Lower lobe of right lung (tissue), 2 donors: Measurements from ENCODE around the gene PSMC6. TPM values are rescaled to one million over a fixed set of nuclear protein-coding genes. Genes with fewer than 3 reads are reported as not detected.

Experiments
- ATAC-seq, 2 donors: fragments of 200-7000 bp; cut with Tn5 transposase; one replicate each; pipeline ENCODE4 v1.9.1; 2020 to 2022; ENCODE audit warnings: mild to moderate bottlenecking in 2 of 2, moderate library complexity in 2 of 2
- DNase-seq: peaks from one replicate; pipeline ENCODE4 v3.0.0-alpha.2; 2020
- H3K27ac ChIP-seq: fragments of 200-600 bp; one replicate; pipeline ENCODE4 v1.8.0; 2022
- H3K27me3 ChIP-seq: fragments of 200-600 bp; one replicate; pipeline ENCODE4 v1.8.0; 2022; ENCODE audit warnings: low read depth
- H3K36me3 ChIP-seq: fragments of 200-600 bp; one replicate; pipeline ENCODE4 v1.8.0; 2022; ENCODE audit warnings: mild to moderate bottlenecking
- H3K4me1 ChIP-seq: fragments of 200-600 bp; one replicate; pipeline ENCODE4 v1.8.0; 2022
- H3K4me3 ChIP-seq: fragments of 200-600 bp; one replicate; pipeline ENCODE4 v1.8.0; 2022; ENCODE audit warnings: mild to moderate bottlenecking
- H3K9me3 ChIP-seq: fragments of 200-600 bp; one replicate; pipeline ENCODE4 v1.8.0; 2022
- CTCF ChIP-seq: fragments of 200-600 bp; IDR thresholded peaks from one replicate; pipeline ENCODE4 v1.8.0; 2022; ENCODE audit warnings: antibody characterized with exemption, mild to moderate bottlenecking
- intact Hi-C: fragments of 100-400 bp; cut with DNase I; formaldehyde crosslinking; loops from one replicate; pipeline ENCODE4 v1.11.0; 2022
- total RNA-seq: library from RNA; stranded (reverse); fragmentation: NEBNext Ultra II Directional; extraction: Animal tissue kit (Norgen Biotek cat#: 25700); gene quantifications from one replicate; pipeline ENCODE4 v1.2.1, GENCODE V29; 2021
- donor health status: DM: no; HTN: yes; CAD: no; lungs with severe emphysema.

The PSMC6 gene
- total RNA-seq, 1 donor from 2014 or later, result 68.8 TPM

- no peaks in the 10 kb centered on the region for H3K9me3 ChIP-seq
- H3K4me1 ChIP-seq, result peaks cover 40% of the 10 kb centered on the region
- no peak for TF ChIP-seq CTCF
- no peaks in the 10 kb centered on the region for H3K36me3 ChIP-seq
- no peak overlapping the region for H3K4me3 ChIP-seq
- H3K27ac ChIP-seq, result no peak overlapping the region
- no peaks in the 10 kb centered on the region for H3K27me3 ChIP-seq
- ATAC-seq (no peak), DNase-seq (no peak)
- intact Hi-C loops, result no loop called here
Observed at GRCh38 chr14:52693036-52693435, 14.0 kb upstream of the PSMC6 start.

GRCh38 chr14:52693532-52693931 is 13.5 kb upstream of the PSMC6 start:
- H3K27ac ChIP-seq, result no peak overlapping the region
- no peak overlapping the region for H3K4me3 ChIP-seq
- intact Hi-C loops, result no loop called here
- peaks cover 40% of the 10 kb centered on the region for H3K4me1 ChIP-seq
- no peak for DNase-seq
- TF ChIP-seq CTCF, result no peak
- H3K9me3 ChIP-seq, result no peaks in the 10 kb centered on the region
- H3K36me3 ChIP-seq, result no peaks in the 10 kb centered on the region
- no peak for ATAC-seq
- no peaks in the 10 kb centered on the region for H3K27me3 ChIP-seq

- Histone ChIP-seq H3K4me3 (peak overlapping the region; percentile 77), H3K4me1 (peaks cover 40% of the 10 kb centered on the region), H3K9me3 (no peaks in the 10 kb centered on the region), H3K36me3 (no peaks in the 10 kb centered on the region), H3K27me3 (no peaks in the 10 kb centered on the region), H3K27ac (peak overlapping the region; percentile 98)
- DNase-seq (peak; percentile 58), ATAC-seq (peak; percentile 52 to 58)
- intact Hi-C loops, result no loop called here
- no peak for TF ChIP-seq CTCF
Observed at GRCh38 chr14:52694761-52695480, 12.1 kb upstream of the PSMC6 start.

- H3K27ac ChIP-seq, result peak within 1 kb of the TSS; percentile 98
- H3K4me3 ChIP-seq, result peak within 1 kb of the TSS; percentile 77
- ATAC-seq (peak; percentile 96), DNase-seq (peak; percentile 91)
- no peaks in the 10 kb centered on the region for H3K27me3 ChIP-seq
- H3K36me3 ChIP-seq, result no peaks in the 10 kb centered on the region
- intact Hi-C loops, result no loop called here
- TF ChIP-seq CTCF, result no peak
- peaks cover 46% of the 10 kb centered on the region for H3K4me1 ChIP-seq
- no peaks in the 10 kb centered on the region for H3K9me3 ChIP-seq
Observed at GRCh38 chr14:52695481-52696091, 11.4 kb upstream of the PSMC6 start, which contains the start of gene ERO1A. TSS of gene ERO1A (minus strand) at chr14:52695558. CDS start at chr14:52695481, 77 bp downstream.

GRCh38 chr14:52700701-52701172 is 6.3 kb upstream of the PSMC6 start:
- Histone ChIP-seq H3K27ac (peak overlapping the region; percentile 21), H3K36me3 (no peaks in the 10 kb centered on the region), H3K4me1 (peaks cover 18% of the 10 kb centered on the region), H3K27me3 (no peaks in the 10 kb centered on the region), H3K4me3 (no peak overlapping the region), H3K9me3 (no peaks in the 10 kb centered on the region)
- DNase-seq, result no peak
- no peak for TF ChIP-seq CTCF
- peak in 1 of 2 donors; percentile 75 for ATAC-seq
- intact Hi-C loops, result no loop called here
